Measurements from ENCODE around the gene CSTB. TPM values are rescaled to one million over a fixed set of nuclear protein-coding genes. Genes with fewer than 3 reads are reported as not detected.

Gene CSTB
- total RNA-seq, 1 experiment from 2014 or later = 55.9 TPM

DNA sequence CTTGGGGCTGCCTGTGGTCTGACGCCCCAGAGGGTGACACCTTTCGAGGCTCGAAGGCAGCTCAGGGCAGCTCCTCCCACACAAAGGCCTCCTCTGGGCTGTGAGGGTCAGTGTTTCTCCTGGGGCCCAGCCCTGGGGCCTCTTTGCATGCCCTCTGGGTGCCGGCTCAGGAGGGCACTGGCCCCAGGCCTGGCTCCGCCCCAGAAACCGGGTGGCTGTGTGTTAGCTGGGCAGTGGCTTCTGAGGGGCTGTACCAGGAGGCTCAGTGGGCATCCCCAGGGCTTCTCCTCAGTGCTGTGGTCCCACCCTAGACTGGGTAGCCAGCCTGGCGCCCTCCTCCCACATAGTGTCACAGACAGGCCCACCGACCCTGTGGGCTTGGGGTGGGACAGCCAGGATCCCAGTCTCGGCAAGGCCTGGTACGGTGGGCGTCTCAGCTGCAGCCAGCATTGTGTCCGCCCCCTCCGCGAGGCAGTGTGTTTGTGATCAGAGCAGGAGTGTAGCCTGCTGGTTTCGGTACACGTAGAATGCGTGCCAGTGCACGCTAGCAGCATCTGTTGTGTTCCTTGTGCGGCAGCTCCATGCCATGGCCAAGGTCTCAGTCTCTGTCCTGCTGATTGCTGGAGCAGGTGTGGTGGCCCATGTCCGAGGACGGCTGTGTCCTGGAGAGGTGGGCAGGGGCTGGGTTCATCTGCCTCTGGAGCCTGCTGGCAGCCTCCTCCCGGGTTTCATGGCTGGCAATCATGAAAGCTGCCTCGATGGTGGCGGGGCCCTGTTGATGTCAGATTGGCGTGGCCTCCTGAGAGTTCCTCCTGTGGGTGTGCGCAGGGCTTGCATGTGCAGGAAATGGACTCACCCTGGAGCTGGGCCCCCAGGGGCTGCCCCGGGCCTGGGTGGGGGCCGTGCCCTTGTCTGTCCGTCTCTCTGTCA, 41.3 kb upstream of the CSTB start:
- Histone ChIP-seq H3K9me3 (ENCODE audit: low read depth, low read length, poor library complexity, severe bottlenecking) (peaks cover 5% of the 10 kb centered on the region), H3K27me3 (replicated peaks; ENCODE audit: insufficient read depth, low read depth, low read length, poor library complexity) (no peaks in the 10 kb centered on the region), H3K27ac (ENCODE audit: low read depth, low read length, poor library complexity, severe bottlenecking) (no peak overlapping the region), H3K4me3 (ENCODE audit: low read depth, low read length, poor library complexity, severe bottlenecking) (no peak overlapping the region), H3K36me3 (ENCODE audit: insufficient read depth, low read length, poor library complexity, severe bottlenecking) (no peaks in the 10 kb centered on the region), H3K4me1 (ENCODE audit: insufficient read depth, low read length, poor library complexity, severe bottlenecking) (peaks cover 2% of the 10 kb centered on the region)
- POLR2A ChIA-PET (ENCODE audit: low non-redundant PET) = interaction anchor here (0.6 kb wide), 1 partner anchor 1168 kb away, joined by 6 read pairs; no protein-coding TSS in a partner anchor
- TF ChIP-seq CTCF (conservative IDR thresholded peaks at IDR 0.05; ENCODE audit: low read depth, low read length) (no peak), EZH2 (IDR thresholded peaks at IDR 0.05; ENCODE audit: borderline replicate concordance, low read depth, low read length, poor library complexity, severe bottlenecking) (no peak)
- intact Hi-C loops (cut with micrococcal nuclease; ENCODE audit: unreplicated experiment) = loop anchor here (10.0 kb wide), 1 partner anchor 47 kb away; the partner anchor contains the start of gene AGPAT3
- no peak for DNase-seq (ENCODE audit: low spot score)
- BruUV-seq (replicated peaks) = no TSS peak
- CTCF ChIA-PET = interaction anchor here (0.6 to 0.7 kb wide), 2 partner anchors 158 to 662 kb away, joined by 3 to 13 read pairs; no protein-coding TSS in a partner anchor

DNA sequence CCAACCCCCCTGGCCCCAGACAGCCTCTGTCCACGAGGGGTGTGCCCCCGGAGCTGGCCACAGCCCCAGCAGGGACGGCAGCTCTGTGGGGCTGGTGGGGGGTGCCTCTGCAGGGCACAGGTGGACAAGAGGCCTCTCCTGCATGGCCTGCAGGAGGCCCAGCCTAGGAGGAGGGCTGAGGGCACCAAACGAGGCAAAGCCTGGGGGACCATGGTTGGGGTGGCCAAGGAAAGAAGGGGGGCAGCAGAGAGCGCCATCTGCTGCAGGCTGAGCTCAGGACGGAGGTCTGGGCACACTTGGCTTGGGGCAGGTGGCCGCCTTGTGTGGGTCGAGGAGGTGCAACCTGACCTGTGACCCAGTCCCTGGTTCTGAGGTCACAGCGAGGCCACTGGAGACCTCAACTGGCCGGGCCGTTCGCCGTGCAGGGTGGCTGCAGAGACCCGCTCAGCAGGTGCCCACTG, 40.5 kb upstream of the CSTB start:
- H3K36me3 ChIP-seq (ENCODE audit: insufficient read depth, low read length, poor library complexity, severe bottlenecking) = no peaks in the 10 kb centered on the region
- peaks cover 5% of the 10 kb centered on the region for H3K9me3 ChIP-seq (ENCODE audit: low read depth, low read length, poor library complexity, severe bottlenecking)
- no TSS peak for BruUV-seq (replicated peaks)
- ChIA-PET CTCF (no interaction called here), POLR2A (ENCODE audit: low non-redundant PET) (no interaction called here)
- no peak for TF ChIP-seq CTCF (conservative IDR thresholded peaks at IDR 0.05; ENCODE audit: low read depth, low read length)
- no peak for TF ChIP-seq EZH2 (IDR thresholded peaks at IDR 0.05; ENCODE audit: borderline replicate concordance, low read depth, low read length, poor library complexity, severe bottlenecking)
- intact Hi-C loops (cut with micrococcal nuclease; ENCODE audit: unreplicated experiment) = loop anchor here (10.0 kb wide), 1 partner anchor 48 kb away; the partner anchor contains the start of gene AGPAT3
- H3K4me3 ChIP-seq (ENCODE audit: low read depth, low read length, poor library complexity, severe bottlenecking) = no peak overlapping the region
- H3K4me1 ChIP-seq (ENCODE audit: insufficient read depth, low read length, poor library complexity, severe bottlenecking) = peaks cover 10% of the 10 kb centered on the region
- no peak for DNase-seq (ENCODE audit: low spot score)
- H3K27ac ChIP-seq (ENCODE audit: low read depth, low read length, poor library complexity, severe bottlenecking) = no peak overlapping the region
- no peaks in the 10 kb centered on the region for H3K27me3 ChIP-seq (replicated peaks; ENCODE audit: insufficient read depth, low read depth, low read length, poor library complexity)

GRCh38 chr21:43815991-43816390, 39.9 kb upstream of the CSTB start:
- Histone ChIP-seq H3K27me3 (replicated peaks; ENCODE audit: insufficient read depth, low read depth, low read length, poor library complexity) (no peaks in the 10 kb centered on the region), H3K4me1 (ENCODE audit: insufficient read depth, low read length, poor library complexity, severe bottlenecking) (peaks cover 16% of the 10 kb centered on the region), H3K27ac (ENCODE audit: low read depth, low read length, poor library complexity, severe bottlenecking) (no peak overlapping the region), H3K36me3 (ENCODE audit: insufficient read depth, low read length, poor library complexity, severe bottlenecking) (no peaks in the 10 kb centered on the region), H3K9me3 (ENCODE audit: low read depth, low read length, poor library complexity, severe bottlenecking) (peaks cover 5% of the 10 kb centered on the region), H3K4me3 (ENCODE audit: low read depth, low read length, poor library complexity, severe bottlenecking) (no peak overlapping the region)
- CTCF ChIA-PET = no interaction called here
- no TSS peak for BruUV-seq (replicated peaks)
- intact Hi-C loops (cut with micrococcal nuclease; ENCODE audit: unreplicated experiment) = loop anchor here (10.0 kb wide), 1 partner anchor 49 kb away; the partner anchor contains the start of gene AGPAT3
- no peak for TF ChIP-seq EZH2 (IDR thresholded peaks at IDR 0.05; ENCODE audit: borderline replicate concordance, low read depth, low read length, poor library complexity, severe bottlenecking)
- no peak for TF ChIP-seq CTCF (conservative IDR thresholded peaks at IDR 0.05; ENCODE audit: low read depth, low read length)
- no peak for DNase-seq (ENCODE audit: low spot score)
- POLR2A ChIA-PET (ENCODE audit: low non-redundant PET) = no interaction called here
